HEK293T (cell line): ENCODE results near the gene CNGB1.
"Not testable (repeated sequence)": the region's sequence is repeated elsewhere in the genome, so short reads cannot be mapped to it uniquely, and the experiment has no call there.

Source experiments
- ARNT ChIP-seq: fragments of 450-650 bp; IDR thresholded peaks from 2 replicates; pipeline ENCODE4 v1.6.1; 2017; ENCODE audit warnings: mild to moderate bottlenecking
- FOXA1 ChIP-seq: fragments of 450-650 bp; IDR thresholded peaks from 2 replicates; pipeline ENCODE4 v1.6.1; 2016; ENCODE audit warnings: mild to moderate bottlenecking
- HDGF ChIP-seq: fragments of 450-650 bp; IDR thresholded peaks from 2 replicates; pipeline ENCODE4 v1.6.1; 2017; ENCODE audit warnings: antibody characterized with exemption, borderline replicate concordance
- L3MBTL2 ChIP-seq: fragments of 450-650 bp; conservative IDR thresholded peaks from 2 replicates; pipeline ENCODE4 v1.6.1; 2016; ENCODE audit warnings: mild to moderate bottlenecking
- PKNOX1 ChIP-seq: fragments of 450-650 bp; IDR thresholded peaks from 2 replicates; pipeline ENCODE4 v1.6.1; 2016
- SP1 ChIP-seq: fragments of 450-650 bp; IDR thresholded peaks from 2 replicates; pipeline ENCODE4 v1.6.1; 2017
- SUZ12 ChIP-seq: fragments of 450-650 bp; IDR thresholded peaks from 2 replicates; pipeline ENCODE4 v1.6.1; 2016; ENCODE audit warnings: mild to moderate bottlenecking
- ZNF384 ChIP-seq: fragments of 450-650 bp; IDR thresholded peaks from 2 replicates; pipeline ENCODE4 v1.6.1; 2016

GRCh38 chr16:57941901-57942300 lies 29.0 kb downstream of the CNGB1 start:
- not testable (repeated sequence) for TF ChIP-seq SUZ12, ARNT, ZNF384, PKNOX1, FOXA1, SP1, L3MBTL2, HDGF
